GM19397 (cell line): ENCODE measurements around the gene FLOT1.

Experiments used
- ATAC-seq: cut with Tn5 transposase; IDR thresholded peaks from one replicate; pipeline ENCODE4 v1.9.1; 2021; ENCODE audit warnings: mild to moderate bottlenecking, moderate library complexity; ENCODE audit not compliant: unreplicated experiment

FLOT1 gene

GRCh38 chr6:30683183-30683979 lies 59.1 kb downstream of the FLOT1 start:
- ATAC-seq: no peak

- ATAC-seq: peak; percentile 30
Observed at GRCh38 chr6:30682143-30683117, 60.1 kb downstream of the FLOT1 start.

GRCh38 chr6:30681766-30682142 lies 60.7 kb downstream of the FLOT1 start:
- no peak for ATAC-seq

DNA sequence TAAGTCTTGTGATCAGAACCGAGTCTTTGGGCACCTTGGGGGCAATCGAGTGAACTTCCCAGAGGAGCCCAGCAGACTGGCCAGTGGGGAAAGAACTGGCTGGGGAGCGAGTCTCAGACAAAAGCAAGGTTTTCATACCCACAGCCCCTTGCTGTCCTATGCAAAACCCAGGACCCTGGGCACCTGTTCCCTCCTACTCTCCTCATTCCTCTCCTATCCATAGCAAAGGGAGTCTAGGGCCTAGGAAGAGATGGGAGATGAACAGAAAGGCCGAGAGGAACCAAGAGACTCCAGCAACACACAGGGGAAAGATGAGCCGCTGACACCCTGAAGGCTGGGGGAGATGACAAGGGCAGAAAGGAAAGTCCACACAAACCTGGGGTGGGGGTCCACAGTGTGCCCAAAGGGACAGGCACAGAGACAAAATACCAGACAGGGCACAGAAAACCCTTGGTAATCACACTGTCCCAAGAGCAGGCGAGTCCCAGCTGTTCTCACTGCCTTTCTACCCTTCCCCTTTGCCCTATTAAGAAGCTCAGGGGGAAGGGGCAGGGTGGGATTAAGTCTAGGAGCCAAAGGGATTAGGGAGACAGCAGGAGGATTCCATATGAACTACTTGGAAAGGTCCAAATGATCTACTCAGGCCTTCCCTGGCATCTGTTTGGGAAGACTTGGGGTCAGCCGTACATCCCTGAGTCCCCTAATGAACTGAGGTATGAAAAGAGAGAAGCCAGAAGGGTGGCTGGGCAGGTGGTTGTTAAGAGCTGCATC lies 62.5 kb downstream of the FLOT1 start:
- no peak for ATAC-seq

- ATAC-seq: peak; percentile 41
Observed at GRCh38 chr6:30678964-30679726, 63.3 kb downstream of the FLOT1 start.
